Heart left ventricle (tissue), 16 donors: ENCODE results near the gene CTTNBP2. TPM values are rescaled to one million over a fixed set of nuclear protein-coding genes. Genes with fewer than 3 reads are reported as not detected.
A peak's percentile ranks its signal among the peaks of the same experiment; 100 is the strongest.

Experiments
- ATAC-seq, 4 donors: fragments of 200-7000 bp; cut with Tn5 transposase; one replicate each; pipeline ENCODE4 v1.9.1; 2020 to 2022; ENCODE audit warnings: moderate library complexity in 4 of 4, mild to moderate bottlenecking in 3 of 4, moderate number of reproducible peaks in 1 of 4
- DNase-seq, 5 donors: peaks; one replicate each; pipeline ENCODE4 v3.0.0-alpha.2; 2020
- H3K27ac ChIP-seq, 12 donors: fragments of 200-600 bp; sonication (generic) in 4 of 12; one replicate each; pipeline versions ENCODE4 v1.5.0 to v1.8.0; 2016 to 2022; ENCODE audit warnings: mild to moderate bottlenecking in 2 of 12
- H3K27me3 ChIP-seq, 9 donors: fragments of 200-600 bp; sonication (generic) in 2 of 9; one replicate each; pipeline versions ENCODE4 v1.5.1 to v1.8.0; 2016 to 2022; ENCODE audit warnings: mild to moderate bottlenecking in 3 of 9
- H3K36me3 ChIP-seq, 9 donors: fragments of 200-600 bp; sonication (generic) in 2 of 9; one replicate each; pipeline versions ENCODE4 v1.5.0 to v1.8.0; 2018 to 2022; ENCODE audit warnings: mild to moderate bottlenecking in 2 of 9
- H3K4me1 ChIP-seq, 12 donors: fragments of 200-600 bp; sonication (generic) in 4 of 12; one replicate each; pipeline versions ENCODE4 v1.5.0 to v1.8.0; 2016 to 2022; ENCODE audit warnings: mild to moderate bottlenecking in 3 of 12
- H3K4me3 ChIP-seq, 12 donors: fragments of 200-600 bp; sonication (generic) in 4 of 12; one replicate each; pipeline versions ENCODE4 v1.5.0 to v1.8.0; 2017 to 2022; ENCODE audit warnings: mild to moderate bottlenecking in 9 of 12, moderate library complexity in 4 of 12
- H3K9me3 ChIP-seq, 12 donors: fragments of 200-600 bp; sonication (generic) in 4 of 12; one replicate each; pipeline versions ENCODE4 v1.5.0 to v1.8.0; 2016 to 2022; ENCODE audit warnings: mild to moderate bottlenecking in 1 of 12
- POLR2A ChIP-seq, 2 donors: fragments of 450-650 bp; IDR thresholded peaks; one replicate each; pipeline ENCODE4 v1.6.1; 2017; ENCODE audit warnings: antibody characterized with exemption in 2 of 2, mild to moderate bottlenecking in 2 of 2, moderate library complexity in 2 of 2
- WGBS, 4 donors: extraction: QIAGEN DNeasy Blood & Tissue Kit in 2 of 4; methylation state at CpG; one replicate each; pipeline versions ENCODE4 v1.1.5 to v1.1.7; 2013 to 2018; 5-methylcytosine and 5-hydroxymethylcytosine counted together
- intact Hi-C, 10 donors: fragments of 100-400 bp; cut with DNase I; formaldehyde crosslinking; loops; one replicate each; pipeline versions ENCODE4 v1.11.1 to v1.14.2; 2022
- polyA plus RNA-seq, 2 donors: library from polyadenylated mRNA; stranded (reverse); fragments of 200-250 nt; gene quantifications; one replicate each; pipeline ENCODE4 v1.2.3, GENCODE V29; 2013
- total RNA-seq, 9 donors: library from RNA; depleted of rRNA in 2 of 9; stranded (reverse); fragments of >200 nt in 2 of 9; fragmentation: NEBNext Ultra II Directional in 3 of 9; extraction: Animal tissue kit (Norgen Biotek cat#: 25700) in 3 of 9; gene quantifications; one replicate each; pipeline versions ENCODE4 v1.1.0 to v1.2.4, GENCODE V29; 2016 to 2023
- TF ChIP-seq, protein P1 (sequence below), 12 donors: fragments of 200-600 bp; sonication (generic) in 4 of 12; IDR thresholded peaks; one replicate each; pipeline versions ENCODE4 v1.5.0 to v1.8.0; 2018 to 2022; ENCODE audit warnings: antibody characterized with exemption in 12 of 12, mild to moderate bottlenecking in 5 of 12
- donor health status: ischemic (EF 13 %, LVEDD 7.1; RV severe dilation, severe dysfunction).
- donor health status: healthy with polysubstance abuse.
- donor health status: DM: no; HTN: yes; CAD: no.
- donor health status: DM: no; HTN: no; CAD: no.
- donor health status: ischemic (EF 25% LVEDD 6.9; RV normal size, moderate dysfunction).
- donor health status: ischemic (EF 25% LVEDD 5.7; RV mildly dilated, moderate dysfunction).
- donor health status: healthy.
- donor health status: DM: yes; HTN: yes; CAD: no.
- donor health status: ischemic (EF 35%, LVEDD 5.7; RV mildly dilated, moderate dysfunction).
- donor health status: nonischemic (EF 11% LVEDD 7.7; RV severe dilation, severe dysfunction).
- donor health status: DM: yes; HTN: yes; CAD: no.
- donor health status: PGD.
- donor health status: ischemic (EF 29% LVEDD 5.4; RV normal size, mild dysfunction).
- donor health status: nonischemic (EF 23%, LVEDD 6.1; RV moderate dilation, normal function).

The CTTNBP2 gene
- total and polyA plus RNA-seq, 11 donors, result 0.31 to 3.9 (median 0.76) TPM

DNA sequence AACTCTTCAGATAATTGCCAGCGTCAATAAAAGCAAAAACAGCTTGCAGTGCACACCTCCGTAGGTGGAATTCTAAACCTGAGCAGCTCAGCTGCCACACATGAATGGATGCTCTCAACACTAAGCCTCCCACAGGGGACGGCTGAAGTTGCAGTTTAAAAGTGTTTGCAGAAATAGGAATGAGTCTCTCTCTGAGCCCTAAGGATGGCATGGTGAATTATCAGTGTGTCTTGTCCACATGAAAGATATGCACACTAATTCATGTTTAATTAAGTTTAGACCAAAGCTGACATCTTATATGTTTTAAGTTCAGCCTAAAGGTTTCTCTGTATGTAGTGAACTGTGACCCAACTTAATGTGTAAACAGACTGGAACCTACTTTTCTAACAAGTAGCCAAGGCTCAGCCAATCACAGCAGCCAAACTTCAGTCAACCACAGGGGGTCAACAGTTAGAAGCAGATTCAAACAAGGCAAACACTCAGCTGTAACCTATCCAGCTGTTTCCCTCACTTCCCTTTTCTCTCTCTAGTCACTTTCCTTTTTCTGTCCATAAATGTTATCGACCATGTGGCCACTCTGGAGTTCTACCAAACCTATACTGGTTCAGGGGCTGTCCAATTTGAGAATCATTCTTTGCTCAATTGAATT, 38.1 kb downstream of the CTTNBP2 start:
- intact Hi-C loops, result no loop called here
- Histone ChIP-seq H3K27ac (no peak overlapping the region), H3K9me3 (no peaks in the 10 kb centered on the region), H3K4me1 (peaks cover 0 to 14% (median 0%) of the 10 kb centered on the region in 12 donors), H3K4me3 (no peak overlapping the region), H3K36me3 (no peaks in the 10 kb centered on the region), H3K27me3 (no peaks in the 10 kb centered on the region)
- ATAC-seq, result no peak
- no peak for TF ChIP-seq POLR2A (IDR thresholded peaks at IDR 0.05)
- TF ChIP-seq, protein P1, sequence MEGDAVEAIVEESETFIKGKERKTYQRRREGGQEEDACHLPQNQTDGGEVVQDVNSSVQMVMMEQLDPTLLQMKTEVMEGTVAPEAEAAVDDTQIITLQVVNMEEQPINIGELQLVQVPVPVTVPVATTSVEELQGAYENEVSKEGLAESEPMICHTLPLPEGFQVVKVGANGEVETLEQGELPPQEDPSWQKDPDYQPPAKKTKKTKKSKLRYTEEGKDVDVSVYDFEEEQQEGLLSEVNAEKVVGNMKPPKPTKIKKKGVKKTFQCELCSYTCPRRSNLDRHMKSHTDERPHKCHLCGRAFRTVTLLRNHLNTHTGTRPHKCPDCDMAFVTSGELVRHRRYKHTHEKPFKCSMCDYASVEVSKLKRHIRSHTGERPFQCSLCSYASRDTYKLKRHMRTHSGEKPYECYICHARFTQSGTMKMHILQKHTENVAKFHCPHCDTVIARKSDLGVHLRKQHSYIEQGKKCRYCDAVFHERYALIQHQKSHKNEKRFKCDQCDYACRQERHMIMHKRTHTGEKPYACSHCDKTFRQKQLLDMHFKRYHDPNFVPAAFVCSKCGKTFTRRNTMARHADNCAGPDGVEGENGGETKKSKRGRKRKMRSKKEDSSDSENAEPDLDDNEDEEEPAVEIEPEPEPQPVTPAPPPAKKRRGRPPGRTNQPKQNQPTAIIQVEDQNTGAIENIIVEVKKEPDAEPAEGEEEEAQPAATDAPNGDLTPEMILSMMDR (IDR thresholded peaks at IDR 0.05), result no peak
- WGBS, 4 donors, result 70 to 81% (median 76%) methylated on average over 4 of the region's 4 CpGs
- no peak for DNase-seq

DNA sequence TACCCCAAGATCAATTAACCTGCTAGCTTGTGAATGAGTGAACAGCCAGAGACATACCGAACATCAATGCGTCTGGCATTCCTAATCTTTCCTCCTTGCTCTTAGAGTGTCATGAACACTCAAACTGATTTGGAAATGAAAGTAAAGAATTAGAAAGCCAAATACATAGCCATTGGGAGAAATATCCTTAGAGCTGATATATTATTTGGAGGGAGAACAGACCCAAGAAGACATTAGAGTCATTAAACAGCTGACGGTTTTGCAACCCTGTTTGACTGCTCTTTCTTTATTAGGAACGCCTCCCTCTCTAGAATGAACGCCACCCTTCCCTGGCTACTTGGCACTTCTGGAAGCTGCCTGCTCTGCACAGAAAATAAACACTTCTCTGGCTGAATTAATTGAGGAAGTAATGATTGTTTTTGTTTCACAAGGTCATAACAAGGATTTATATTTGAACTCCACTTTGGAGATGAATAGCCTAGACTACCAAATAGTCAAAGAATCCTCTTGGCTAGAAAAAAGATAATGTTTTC, 42.8 kb downstream of the CTTNBP2 start:
- Histone ChIP-seq H3K27ac (peak overlapping the region in 1 of 12 donors; percentile 27), H3K4me1 (peaks cover 0 to 44% (median 4%) of the 10 kb centered on the region in 12 donors), H3K27me3 (no peaks in the 10 kb centered on the region), H3K9me3 (no peaks in the 10 kb centered on the region), H3K4me3 (peak overlapping the region in 4 of 12 donors; percentile 4 to 29 (median 16)), H3K36me3 (no peaks in the 10 kb centered on the region)
- peak in 3 of 4 donors; percentile 32 to 59 (median 52) for ATAC-seq
- intact Hi-C loops, result no loop called here
- 32 to 40% (median 37%) methylated on average over 5 of the region's 5 CpGs for WGBS, 4 donors
- no peak for TF ChIP-seq POLR2A (IDR thresholded peaks at IDR 0.05)
- TF ChIP-seq, protein P1 (IDR thresholded peaks at IDR 0.05), result no peak
- DNase-seq, result peak in 1 of 5 donors; percentile 14

DNA sequence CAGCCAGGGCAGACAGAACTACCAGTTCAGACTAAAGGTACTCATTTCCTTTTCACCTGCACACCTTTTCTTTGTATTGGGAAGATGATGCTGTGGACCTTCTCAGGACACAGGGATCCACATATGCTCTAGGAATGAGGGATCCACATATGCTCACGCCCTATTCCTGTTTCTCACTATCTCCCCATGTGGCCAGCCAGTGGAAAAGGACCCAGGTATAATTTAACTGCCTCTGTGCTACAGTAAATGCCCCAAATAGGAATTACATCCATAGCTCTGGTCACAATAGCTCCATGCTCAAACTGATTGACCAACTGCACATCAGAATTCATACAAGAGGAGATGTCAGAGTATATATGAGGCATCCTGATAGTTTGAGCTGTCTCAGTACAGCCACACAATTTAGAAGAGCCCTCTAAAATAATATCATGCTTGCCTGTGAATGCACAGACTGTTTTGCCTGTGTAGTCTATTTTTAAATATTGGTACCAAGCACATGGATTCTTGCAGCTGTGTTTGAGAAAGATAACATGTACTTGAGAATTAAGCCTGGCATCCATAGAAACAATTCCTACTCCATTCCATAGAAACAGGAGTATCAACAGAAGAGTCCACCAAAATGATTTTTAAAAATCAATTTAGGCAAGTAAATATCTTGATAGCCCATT, 43.7 kb downstream of the CTTNBP2 start:
- Histone ChIP-seq H3K4me3 (no peak overlapping the region), H3K9me3 (no peaks in the 10 kb centered on the region), H3K36me3 (no peaks in the 10 kb centered on the region), H3K27ac (no peak overlapping the region), H3K27me3 (no peaks in the 10 kb centered on the region), H3K4me1 (peaks cover 0 to 44% (median 4%) of the 10 kb centered on the region in 12 donors)
- no peak for DNase-seq
- no peak for ATAC-seq
- intact Hi-C loops, result no loop called here
- 43 to 52% (median 48%) methylated on average over 1 of the region's 1 CpG for WGBS, 4 donors
- no peak for TF ChIP-seq POLR2A (IDR thresholded peaks at IDR 0.05)
- TF ChIP-seq, protein P1 (IDR thresholded peaks at IDR 0.05), result no peak

DNA sequence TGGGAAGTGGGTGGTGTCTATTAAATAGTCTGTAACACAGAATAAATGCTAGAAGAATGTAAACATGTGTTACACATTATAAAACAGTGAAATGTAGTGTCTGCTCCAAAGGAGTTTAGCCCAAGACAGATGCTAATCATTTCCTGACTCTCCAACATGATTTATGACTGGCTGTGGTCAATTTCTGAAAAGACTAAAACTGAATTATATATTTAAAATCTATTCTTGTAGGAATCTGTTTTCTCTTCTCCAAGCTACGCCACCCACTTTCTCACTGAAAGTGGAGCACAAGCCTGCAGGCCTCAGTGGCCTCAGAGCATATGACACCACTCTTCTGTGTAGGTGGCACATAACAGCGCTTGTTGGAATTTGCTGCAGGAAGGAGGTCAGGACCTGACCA, 44.4 kb downstream of the CTTNBP2 start:
- WGBS, 4 donors, result 80 to 84% (median 81%) methylated on average over 2 of the region's 2 CpGs
- ATAC-seq (no peak), DNase-seq (no peak)
- intact Hi-C loops, result no loop called here
- Histone ChIP-seq H3K4me3 (no peak overlapping the region), H3K9me3 (no peaks in the 10 kb centered on the region), H3K27ac (no peak overlapping the region), H3K36me3 (no peaks in the 10 kb centered on the region), H3K27me3 (no peaks in the 10 kb centered on the region), H3K4me1 (peaks cover 0 to 44% (median 4%) of the 10 kb centered on the region in 12 donors)
- TF ChIP-seq, protein P1 (IDR thresholded peaks at IDR 0.05), result no peak
- TF ChIP-seq POLR2A (IDR thresholded peaks at IDR 0.05), result no peak
